GM12874 (cell line): Measurements from ENCODE around the gene ST3GAL3.

Source experiments
- TF ChIP-seq, protein P1 (sequence below): IDR thresholded peaks from 2 replicates; pipeline ENCODE4 v1.5.1; 2011; ENCODE audit warnings: low read depth, mild to moderate bottlenecking, control low read depth, low read length, moderate library complexity; ENCODE audit not compliant: insufficient read depth

ST3GAL3 gene

DNA sequence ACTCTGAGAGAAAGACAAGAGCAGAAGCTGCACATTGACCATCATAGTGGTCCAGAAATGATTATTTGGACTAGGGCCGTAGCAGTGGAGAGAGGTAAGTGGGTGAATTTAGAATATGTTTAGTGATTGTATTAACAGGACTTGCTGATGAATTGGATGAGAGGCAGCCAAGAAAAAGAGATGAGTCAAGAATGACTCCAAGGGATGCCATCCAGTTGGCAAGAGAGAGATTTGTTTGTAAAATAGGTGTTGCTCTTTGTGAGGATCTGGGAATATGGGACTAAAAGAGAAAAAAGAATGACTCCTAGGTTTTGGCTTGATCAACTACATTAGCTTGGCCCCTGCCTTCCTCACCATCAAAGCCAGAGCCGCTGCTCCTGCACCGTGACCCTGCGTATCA lies 172.1 kb downstream of the ST3GAL3 start:
- TF ChIP-seq, protein P1, sequence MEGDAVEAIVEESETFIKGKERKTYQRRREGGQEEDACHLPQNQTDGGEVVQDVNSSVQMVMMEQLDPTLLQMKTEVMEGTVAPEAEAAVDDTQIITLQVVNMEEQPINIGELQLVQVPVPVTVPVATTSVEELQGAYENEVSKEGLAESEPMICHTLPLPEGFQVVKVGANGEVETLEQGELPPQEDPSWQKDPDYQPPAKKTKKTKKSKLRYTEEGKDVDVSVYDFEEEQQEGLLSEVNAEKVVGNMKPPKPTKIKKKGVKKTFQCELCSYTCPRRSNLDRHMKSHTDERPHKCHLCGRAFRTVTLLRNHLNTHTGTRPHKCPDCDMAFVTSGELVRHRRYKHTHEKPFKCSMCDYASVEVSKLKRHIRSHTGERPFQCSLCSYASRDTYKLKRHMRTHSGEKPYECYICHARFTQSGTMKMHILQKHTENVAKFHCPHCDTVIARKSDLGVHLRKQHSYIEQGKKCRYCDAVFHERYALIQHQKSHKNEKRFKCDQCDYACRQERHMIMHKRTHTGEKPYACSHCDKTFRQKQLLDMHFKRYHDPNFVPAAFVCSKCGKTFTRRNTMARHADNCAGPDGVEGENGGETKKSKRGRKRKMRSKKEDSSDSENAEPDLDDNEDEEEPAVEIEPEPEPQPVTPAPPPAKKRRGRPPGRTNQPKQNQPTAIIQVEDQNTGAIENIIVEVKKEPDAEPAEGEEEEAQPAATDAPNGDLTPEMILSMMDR = no peak

GRCh38 chr1:43879996-43880395 lies 172.7 kb downstream of the ST3GAL3 start:
- TF ChIP-seq, protein P1 = no peak

DNA sequence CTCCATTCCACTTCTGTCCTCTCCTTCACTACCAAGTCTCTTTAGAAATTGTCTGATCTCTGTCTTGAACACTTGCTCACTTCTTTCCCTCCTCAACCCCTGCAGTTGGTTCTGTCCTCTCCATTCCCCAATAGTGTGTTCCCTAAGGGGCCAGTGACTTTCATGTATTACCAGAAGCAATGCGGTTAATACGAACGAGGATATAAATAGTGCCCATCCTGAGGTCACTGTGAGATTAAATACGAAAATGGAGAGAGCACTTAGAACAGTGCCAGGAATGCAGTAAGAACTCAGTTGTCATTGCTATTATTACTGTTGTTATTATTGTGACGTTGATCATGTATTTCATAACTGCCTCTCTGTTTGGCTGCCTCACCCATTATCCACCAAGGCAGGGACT lies 173.3 kb downstream of the ST3GAL3 start:
- TF ChIP-seq, protein P1 = no peak

DNA sequence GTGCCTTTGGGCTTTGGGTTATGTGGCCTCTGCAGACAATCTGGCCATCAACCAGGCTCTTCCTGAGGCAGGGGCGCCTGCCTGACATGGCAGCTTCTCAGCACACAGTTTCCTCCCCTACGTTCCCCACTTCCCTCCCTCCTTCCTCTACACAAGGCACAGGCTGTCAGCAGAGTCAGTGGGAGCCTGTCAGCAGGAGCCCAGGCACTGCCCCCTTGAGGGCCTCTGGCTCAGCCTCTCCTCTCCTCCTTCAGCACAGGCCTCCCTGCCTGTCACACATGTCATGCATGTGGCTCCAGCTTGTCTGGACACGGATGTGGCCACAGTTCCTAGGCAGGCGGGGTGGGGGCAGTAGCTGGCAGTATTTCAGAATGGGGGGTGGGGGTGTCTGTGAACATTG lies 174.1 kb downstream of the ST3GAL3 start:
- TF ChIP-seq, protein P1 = no peak

- TF ChIP-seq, protein P1 = no peak
Measured at GRCh38 chr1:43882763-43883162, 175.4 kb downstream of the ST3GAL3 start.

GRCh38 chr1:43883321-43883720 lies 176.0 kb downstream of the ST3GAL3 start:
- TF ChIP-seq, protein P1 = no peak

DNA sequence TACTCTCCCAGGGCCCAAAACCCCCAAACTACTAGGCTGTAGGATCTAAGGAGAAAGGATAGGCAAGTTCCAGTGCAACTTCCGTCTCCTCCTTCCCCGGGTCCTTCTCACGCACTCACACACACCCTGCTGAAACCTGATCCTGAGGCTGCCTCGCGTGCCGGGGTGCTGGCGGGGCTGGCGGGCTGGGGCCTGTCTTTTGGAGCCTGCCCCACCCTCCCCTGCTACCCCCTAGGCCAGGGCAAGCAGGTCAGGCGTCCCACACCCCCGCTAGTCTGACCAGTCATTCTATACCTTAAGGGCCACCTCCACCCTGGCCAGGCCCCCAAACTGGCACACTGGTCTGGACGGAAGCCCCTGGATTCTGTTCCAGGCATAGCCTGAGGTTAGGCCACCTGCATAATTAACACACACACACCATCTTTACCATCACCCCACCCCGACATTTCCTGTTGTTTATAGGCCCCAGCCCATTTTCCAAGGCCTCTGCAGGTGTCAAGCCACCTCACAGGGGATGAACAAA lies 178.0 kb downstream of the ST3GAL3 start:
- TF ChIP-seq, protein P1 = no peak
